ENCODE data around the gene PPP2R5A.
"Not testable (repeated sequence)": the region's sequence is repeated elsewhere in the genome, so short reads cannot be mapped to it uniquely, and the experiment has no call there.

The PPP2R5A gene

GRCh38 chr1:212355230-212355969, 70.2 kb downstream of the PPP2R5A start:
- no peak for DNase-seq (ENCODE audit: low spot score)

- DNase-seq (ENCODE audit: low spot score): no peak
These were observed 74.7 kb downstream of the PPP2R5A start for GRCh38 chr1:212359794-212360479.

- no peak for DNase-seq (ENCODE audit: low spot score)
These were observed 79.8 kb downstream of the PPP2R5A start for GRCh38 chr1:212364985-212365384.

GRCh38 chr1:212366901-212367300, 81.7 kb downstream of the PPP2R5A start:
- DNase-seq (ENCODE audit: low spot score): no peak

GRCh38 chr1:212367474-212368072, 82.4 kb downstream of the PPP2R5A start:
- no peak for DNase-seq (ENCODE audit: low spot score)

- peak; percentile 72 for DNase-seq (ENCODE audit: low spot score)
These were observed 82.9 kb downstream of the PPP2R5A start for GRCh38 chr1:212368073-212368484.

- no peak for DNase-seq (ENCODE audit: low spot score)
These were observed 90.8 kb downstream of the PPP2R5A start for GRCh38 chr1:212375986-212376385.

GRCh38 chr1:212377644-212378043, 92.4 kb downstream of the PPP2R5A start:
- DNase-seq (ENCODE audit: low spot score): no peak

- DNase-seq (ENCODE audit: low spot score): no peak
These were observed 94.2 kb downstream of the PPP2R5A start for GRCh38 chr1:212379366-212379765.

GRCh38 chr1:212381397-212382035, 96.3 kb downstream of the PPP2R5A start:
- DNase-seq (ENCODE audit: low spot score): no peak

- DNase-seq (ENCODE audit: low spot score): no peak
These were observed 100.8 kb downstream of the PPP2R5A start for GRCh38 chr1:212386029-212386428.

- DNase-seq (ENCODE audit: low spot score): no peak
These were observed 103.9 kb downstream of the PPP2R5A start for GRCh38 chr1:212388985-212389716.

GRCh38 chr1:212395678-212396437, 110.6 kb downstream of the PPP2R5A start:
- not testable (repeated sequence) for DNase-seq (ENCODE audit: low spot score)

GRCh38 chr1:212396638-212397037, 111.4 kb downstream of the PPP2R5A start:
- DNase-seq (ENCODE audit: low spot score): no peak

GRCh38 chr1:212397171-212397570, 112.0 kb downstream of the PPP2R5A start:
- DNase-seq (ENCODE audit: low spot score): no peak

GRCh38 chr1:212401042-212401441, 115.8 kb downstream of the PPP2R5A start:
- DNase-seq (ENCODE audit: low spot score): no peak

- no peak for DNase-seq (ENCODE audit: low spot score)
These were observed 116.8 kb downstream of the PPP2R5A start for GRCh38 chr1:212401838-212402582.

GRCh38 chr1:212402666-212403321, 117.6 kb downstream of the PPP2R5A start:
- DNase-seq (ENCODE audit: low spot score): no peak

- DNase-seq (ENCODE audit: low spot score): no peak
These were observed 125.1 kb downstream of the PPP2R5A start for GRCh38 chr1:212410231-212410820.

Measured in iPS-NIHi11 (cell line).